GM12864 (cell line): ENCODE results near the gene PSMA8.
"Not testable (repeated sequence)": the region's sequence is repeated elsewhere in the genome, so short reads cannot be mapped to it uniquely, and the experiment has no call there.

Experiments
- DNase-seq: peaks from one replicate; pipeline ENCODE4 v3.0.0-alpha.2; 2011; ENCODE audit warnings: low read depth
- H3K4me3 ChIP-seq: 2 replicates; pipeline ENCODE4 v1.5.1; 2011; ENCODE audit warnings: mild to moderate bottlenecking, low read depth, low read length, control low read depth
- TF ChIP-seq, protein P1 (sequence below): IDR thresholded peaks from 2 replicates; pipeline ENCODE4 v1.5.1; 2011; ENCODE audit warnings: low read depth, mild to moderate bottlenecking, moderate library complexity, low read length, control low read depth, inconsistent platforms; ENCODE audit errors: missing control alignments

PSMA8 gene

DNA sequence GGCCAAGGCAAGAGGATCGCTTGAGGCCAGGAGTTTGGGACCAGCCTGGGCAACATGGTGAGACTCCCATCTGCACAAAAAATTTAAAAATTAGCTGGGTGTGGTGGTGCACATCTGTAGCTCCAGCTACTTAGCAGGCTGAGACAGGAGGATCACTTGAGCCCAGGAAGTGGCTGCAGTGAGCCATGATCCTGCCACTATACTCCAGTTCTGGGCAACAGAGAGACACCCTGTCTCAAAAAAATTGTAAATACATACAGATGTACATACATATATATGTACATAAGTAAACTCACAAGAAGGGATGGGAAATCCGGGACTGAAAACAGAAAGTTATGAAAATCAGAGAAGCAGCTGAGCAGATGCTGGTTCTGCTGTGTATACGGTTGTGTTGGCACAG is 62.9 kb downstream of the PSMA8 start:
- no peak overlapping the region for H3K4me3 ChIP-seq
- TF ChIP-seq, protein P1, sequence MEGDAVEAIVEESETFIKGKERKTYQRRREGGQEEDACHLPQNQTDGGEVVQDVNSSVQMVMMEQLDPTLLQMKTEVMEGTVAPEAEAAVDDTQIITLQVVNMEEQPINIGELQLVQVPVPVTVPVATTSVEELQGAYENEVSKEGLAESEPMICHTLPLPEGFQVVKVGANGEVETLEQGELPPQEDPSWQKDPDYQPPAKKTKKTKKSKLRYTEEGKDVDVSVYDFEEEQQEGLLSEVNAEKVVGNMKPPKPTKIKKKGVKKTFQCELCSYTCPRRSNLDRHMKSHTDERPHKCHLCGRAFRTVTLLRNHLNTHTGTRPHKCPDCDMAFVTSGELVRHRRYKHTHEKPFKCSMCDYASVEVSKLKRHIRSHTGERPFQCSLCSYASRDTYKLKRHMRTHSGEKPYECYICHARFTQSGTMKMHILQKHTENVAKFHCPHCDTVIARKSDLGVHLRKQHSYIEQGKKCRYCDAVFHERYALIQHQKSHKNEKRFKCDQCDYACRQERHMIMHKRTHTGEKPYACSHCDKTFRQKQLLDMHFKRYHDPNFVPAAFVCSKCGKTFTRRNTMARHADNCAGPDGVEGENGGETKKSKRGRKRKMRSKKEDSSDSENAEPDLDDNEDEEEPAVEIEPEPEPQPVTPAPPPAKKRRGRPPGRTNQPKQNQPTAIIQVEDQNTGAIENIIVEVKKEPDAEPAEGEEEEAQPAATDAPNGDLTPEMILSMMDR = no peak
- DNase-seq = no peak

DNA sequence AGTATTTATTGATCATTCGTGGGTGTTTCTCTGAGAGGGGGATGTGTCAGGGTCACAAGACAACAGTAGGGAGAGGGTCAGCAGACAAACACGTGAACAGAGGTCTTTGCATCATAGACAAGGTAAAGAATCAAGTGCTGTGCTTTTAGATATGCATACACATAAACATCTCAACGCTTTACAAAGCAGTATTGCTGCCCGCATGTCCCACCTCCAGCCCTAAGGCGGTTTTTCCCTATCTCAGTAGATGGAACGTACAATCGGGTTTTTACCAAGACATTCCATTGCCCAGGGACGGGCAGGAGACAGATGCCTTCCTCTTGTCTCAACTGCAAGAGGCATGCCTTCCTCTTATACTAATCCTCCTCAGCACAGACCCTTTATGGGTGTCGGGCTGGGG is 68.3 kb downstream of the PSMA8 start:
- not testable (repeated sequence) for H3K4me3 ChIP-seq, DNase-seq

DNA sequence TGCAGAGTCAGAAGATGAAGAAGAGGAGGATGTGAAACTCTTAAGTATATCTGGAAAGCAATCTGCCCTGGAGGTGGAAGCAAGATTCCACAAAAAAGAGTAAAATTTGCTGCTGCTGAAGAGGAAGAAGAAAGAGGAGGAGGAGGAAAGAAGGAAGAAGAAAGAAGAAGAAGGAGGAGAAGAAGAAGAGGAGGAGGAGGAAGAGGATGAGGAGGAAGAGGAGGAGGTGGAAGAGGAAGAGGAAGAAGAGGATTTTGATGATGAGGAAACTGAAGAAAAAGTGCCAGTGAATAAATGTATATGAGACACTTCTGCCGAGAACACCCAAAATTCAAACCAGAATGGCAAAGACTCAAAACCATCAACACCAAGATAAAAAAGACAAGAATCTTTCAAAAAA is 71.6 kb downstream of the PSMA8 start:
- TF ChIP-seq, protein P1 = no peak
- no peak for DNase-seq
- no peak overlapping the region for H3K4me3 ChIP-seq

DNA sequence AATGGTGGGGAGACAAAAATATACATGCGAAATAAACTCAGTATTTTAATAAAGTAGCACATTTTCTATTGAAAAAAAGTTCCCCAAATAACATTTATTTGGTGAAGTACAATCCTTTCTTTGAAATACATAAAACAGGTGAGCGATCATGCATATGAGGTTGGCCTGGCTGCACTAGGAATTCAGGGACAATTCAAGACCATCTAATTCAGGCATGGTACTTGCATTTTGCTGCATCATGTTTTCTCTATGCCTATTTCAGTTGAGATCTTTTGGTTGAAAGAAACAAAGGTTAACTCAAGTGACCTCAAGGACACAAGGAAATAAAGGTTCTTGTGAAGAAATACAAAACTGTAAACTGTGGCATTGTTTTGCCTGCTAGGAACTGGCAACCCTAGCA is 72.8 kb downstream of the PSMA8 start:
- TF ChIP-seq, protein P1 = no peak
- H3K4me3 ChIP-seq = no peak overlapping the region
- no peak for DNase-seq

DNA sequence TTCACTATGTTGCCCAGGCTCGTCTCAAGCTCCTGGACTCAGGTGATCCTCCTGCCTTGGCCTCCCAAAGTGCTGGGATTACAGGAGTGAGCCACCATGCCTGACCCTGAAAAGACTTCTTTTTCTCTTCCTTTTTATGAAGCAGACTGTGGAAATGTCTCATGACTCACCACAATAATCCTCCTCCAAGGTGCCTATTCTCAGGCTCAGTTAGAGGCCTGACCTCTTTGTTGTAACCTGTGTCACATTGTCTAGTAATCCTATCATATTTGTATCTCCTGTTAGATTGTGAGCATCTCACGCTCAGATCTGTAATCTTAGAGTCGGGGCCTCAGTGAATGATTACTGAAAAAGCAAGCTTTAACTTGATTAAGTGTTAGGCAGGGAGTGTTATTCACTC is 74.3 kb downstream of the PSMA8 start:
- TF ChIP-seq, protein P1 = no peak
- no peak for DNase-seq
- no peak overlapping the region for H3K4me3 ChIP-seq

DNA sequence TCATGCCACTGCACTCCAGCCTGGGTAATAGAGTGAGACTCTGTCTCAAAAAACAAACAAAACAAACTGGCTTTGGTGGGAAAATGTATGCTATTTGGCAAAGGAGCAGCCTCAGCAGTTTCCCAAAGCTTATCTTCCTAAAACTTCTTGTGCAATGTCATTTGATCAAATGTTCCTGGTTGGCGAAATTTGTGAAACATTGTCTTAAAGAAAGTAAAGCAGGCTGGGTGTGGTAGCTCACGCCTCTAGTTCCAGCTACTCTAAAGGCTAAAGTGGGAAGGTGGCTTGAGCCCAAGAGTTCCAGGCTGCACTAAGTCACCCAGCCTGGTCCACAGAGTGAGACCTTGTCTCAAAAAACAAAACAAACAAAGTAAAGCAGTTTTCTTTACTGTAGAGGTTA is 75.3 kb downstream of the PSMA8 start:
- TF ChIP-seq, protein P1 = no peak
- DNase-seq = no peak
- no peak overlapping the region for H3K4me3 ChIP-seq

DNA sequence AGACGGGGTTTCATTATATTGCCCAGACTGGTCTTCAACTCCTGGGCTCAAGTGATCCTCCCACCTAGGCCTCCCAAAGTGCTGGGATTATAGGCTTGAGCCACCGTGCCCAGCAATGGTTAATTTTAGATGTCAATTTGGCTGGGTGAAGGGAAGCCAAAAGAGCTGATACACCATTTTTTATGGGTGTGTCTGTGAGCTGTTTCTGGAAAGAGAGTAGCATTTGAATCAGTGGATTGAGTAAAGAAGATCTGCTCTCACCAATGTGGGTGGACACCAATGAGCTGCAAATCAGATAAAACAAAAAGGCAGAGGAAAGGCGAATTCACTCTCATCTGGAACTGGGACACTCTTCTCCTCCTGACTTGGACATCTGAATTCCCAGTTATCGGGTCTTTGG is 76.5 kb downstream of the PSMA8 start:
- TF ChIP-seq, protein P1 = no peak
- no peak overlapping the region for H3K4me3 ChIP-seq
- no peak for DNase-seq
